GM21367 (cell line): ENCODE results near the gene TUBGCP5.

Source experiments
- ATAC-seq: cut with Tn5 transposase; IDR thresholded peaks from one replicate; pipeline ENCODE4 v1.9.1; 2021; ENCODE audit not compliant: unreplicated experiment

Gene TUBGCP5

DNA sequence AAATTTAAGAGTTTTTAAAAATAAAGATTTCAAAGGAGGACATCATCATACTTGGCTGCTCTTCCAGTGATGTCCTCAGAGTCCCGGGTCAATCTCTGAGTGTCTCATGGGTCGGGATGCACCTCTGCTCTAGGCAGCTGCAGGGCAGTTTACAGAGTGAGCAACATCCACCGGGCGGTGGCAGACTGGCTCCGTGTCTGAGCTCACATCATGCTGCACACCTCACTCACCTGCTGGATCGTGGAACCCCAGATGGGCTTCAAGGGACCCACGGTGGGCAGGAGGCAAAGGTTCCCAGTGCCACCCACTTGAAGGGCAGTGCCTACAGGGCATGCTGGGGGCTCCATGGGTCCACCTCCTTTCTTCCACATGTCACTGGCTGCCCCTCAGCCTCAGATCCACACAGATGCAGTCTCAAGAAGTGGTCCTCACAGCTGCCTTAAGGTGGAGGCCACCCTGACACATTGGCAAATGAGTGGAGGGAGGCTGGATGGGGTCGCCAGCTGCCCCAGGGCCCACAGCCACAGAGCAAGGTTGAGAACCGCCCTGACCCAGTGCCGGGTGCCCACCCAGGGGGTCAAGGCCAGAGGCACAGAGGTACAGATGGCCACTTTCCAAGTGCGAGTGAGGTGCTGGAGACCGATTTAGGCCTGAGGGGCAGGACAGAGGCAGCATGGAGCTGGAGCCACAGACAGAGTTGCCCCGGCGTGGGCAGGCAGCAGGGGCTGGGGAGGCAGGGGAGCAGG lies 84.4 kb downstream of the TUBGCP5 start:
- ATAC-seq, result no peak

GRCh38 chr15:22954326-22954725 lies 85.0 kb downstream of the TUBGCP5 start:
- no peak for ATAC-seq

- ATAC-seq, result no peak
Observed at GRCh38 chr15:22952796-22953579, 86.4 kb downstream of the TUBGCP5 start.

- no peak for ATAC-seq
Observed at GRCh38 chr15:22951381-22952280, 87.7 kb downstream of the TUBGCP5 start.

- no peak for ATAC-seq
Observed at GRCh38 chr15:22951031-22951380, 88.4 kb downstream of the TUBGCP5 start.

- no peak for ATAC-seq
Observed at GRCh38 chr15:22950256-22950990, 88.9 kb downstream of the TUBGCP5 start.
